Thoracic aorta (tissue), 2 donors: ENCODE data around the gene GSN. TPM values are rescaled to one million over a fixed set of nuclear protein-coding genes. Genes with fewer than 3 reads are reported as not detected.
A peak's percentile ranks its signal among the peaks of the same experiment; 100 is the strongest.

Source experiments
- ATAC-seq: fragments of 150-250 bp; one replicate; pipeline ENCODE4 v1.8.0; 2017; ENCODE audit warnings: low read depth; ENCODE audit not compliant: insufficient number of reproducible peaks, low FRiP score
- DNase-seq: peaks from one replicate; pipeline ENCODE4 v3.0.0-alpha.2; 2020; ENCODE audit warnings: low spot score
- H3K27ac ChIP-seq, 2 donors: fragments of 200-600 bp; sonication (generic); 1 replicate in 1 of 2; 2 replicates in 1 of 2; pipeline ENCODE4 v1.5.1; 2016; ENCODE audit warnings: mild to moderate bottlenecking in 2 of 2, moderate library complexity in 2 of 2
- H3K27me3 ChIP-seq: fragments of 200-600 bp; sonication (generic); replicated peaks from 2 replicates; pipeline ENCODE4 v1.6.0; 2016; ENCODE audit warnings: mild to moderate bottlenecking; ENCODE audit not compliant: insufficient read depth
- H3K36me3 ChIP-seq: fragments of 200-600 bp; sonication (generic); one replicate; pipeline ENCODE4 v1.5.1; 2016
- H3K4me1 ChIP-seq, 2 donors: fragments of 200-600 bp; sonication (generic); 1 replicate in 1 of 2; 2 replicates in 1 of 2; pipeline versions ENCODE4 v1.5.1 to v1.6.0; 2016; ENCODE audit warnings: low read depth in 2 of 2, mild to moderate bottlenecking in 1 of 2; ENCODE audit not compliant: control insufficient read depth in 1 of 2
- H3K4me3 ChIP-seq: fragments of 200-600 bp; sonication (generic); 2 replicates; pipeline ENCODE4 v1.5.1; 2016; ENCODE audit warnings: mild to moderate bottlenecking
- H3K9me3 ChIP-seq: fragments of 200-600 bp; sonication (generic); 2 replicates; pipeline ENCODE4 v1.5.1; 2016
- total RNA-seq, 2 donors: library from RNA; depleted of rRNA; stranded (reverse); fragments of >200 nt; gene quantifications; one replicate each; pipeline versions ENCODE4 v1.1.0 to v1.2.3, GENCODE V29; 2016
- TF ChIP-seq, protein P1 (sequence below): fragments of 200-600 bp; sonication (generic); IDR thresholded peaks from one replicate; pipeline ENCODE4 v1.5.1; 2019; ENCODE audit warnings: antibody characterized with exemption

The GSN gene
- total RNA-seq, 2 donors from 2014 or later, result 3,187 to 4,234 TPM

DNA sequence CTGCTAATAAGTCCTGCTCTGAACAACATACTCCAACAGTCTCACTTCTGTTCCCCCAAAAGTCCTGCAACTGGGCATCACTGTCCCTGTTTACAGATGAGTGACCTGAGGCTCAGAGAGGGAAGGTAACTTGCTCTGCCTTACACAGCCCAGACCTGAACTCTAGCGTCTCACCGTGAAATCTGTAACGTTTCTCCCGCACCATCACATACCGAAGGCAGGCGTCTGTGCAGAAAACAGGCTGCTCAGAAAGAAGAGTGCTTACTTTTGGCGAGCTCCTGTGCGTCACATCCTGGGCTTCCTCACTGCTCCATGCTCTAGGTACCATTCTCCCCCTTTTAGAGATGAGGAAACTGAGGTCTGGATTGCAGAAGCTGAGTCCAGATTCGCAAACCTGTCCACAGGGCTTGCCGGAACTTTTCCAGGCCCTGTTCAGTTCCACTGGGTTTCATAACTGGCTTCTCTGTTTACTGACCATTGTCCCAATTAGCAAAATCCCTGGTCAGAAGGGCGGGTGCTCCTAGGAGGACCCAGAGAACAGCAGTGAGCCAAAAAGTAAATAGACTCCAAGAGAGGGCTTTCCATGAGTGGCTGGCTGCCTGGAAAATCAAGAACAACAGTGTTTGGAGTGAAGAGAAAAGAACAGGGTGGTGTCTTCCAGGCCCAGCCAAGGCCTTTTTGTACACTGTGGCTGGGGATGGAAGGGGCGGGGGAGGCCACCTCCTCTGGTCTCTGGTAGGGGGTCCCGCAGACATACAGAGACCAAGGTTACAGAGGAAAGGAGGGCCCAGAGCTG, 27.1 kb downstream of the GSN start:
- ATAC-seq (no peak), DNase-seq (no peak)
- TF ChIP-seq, protein P1, sequence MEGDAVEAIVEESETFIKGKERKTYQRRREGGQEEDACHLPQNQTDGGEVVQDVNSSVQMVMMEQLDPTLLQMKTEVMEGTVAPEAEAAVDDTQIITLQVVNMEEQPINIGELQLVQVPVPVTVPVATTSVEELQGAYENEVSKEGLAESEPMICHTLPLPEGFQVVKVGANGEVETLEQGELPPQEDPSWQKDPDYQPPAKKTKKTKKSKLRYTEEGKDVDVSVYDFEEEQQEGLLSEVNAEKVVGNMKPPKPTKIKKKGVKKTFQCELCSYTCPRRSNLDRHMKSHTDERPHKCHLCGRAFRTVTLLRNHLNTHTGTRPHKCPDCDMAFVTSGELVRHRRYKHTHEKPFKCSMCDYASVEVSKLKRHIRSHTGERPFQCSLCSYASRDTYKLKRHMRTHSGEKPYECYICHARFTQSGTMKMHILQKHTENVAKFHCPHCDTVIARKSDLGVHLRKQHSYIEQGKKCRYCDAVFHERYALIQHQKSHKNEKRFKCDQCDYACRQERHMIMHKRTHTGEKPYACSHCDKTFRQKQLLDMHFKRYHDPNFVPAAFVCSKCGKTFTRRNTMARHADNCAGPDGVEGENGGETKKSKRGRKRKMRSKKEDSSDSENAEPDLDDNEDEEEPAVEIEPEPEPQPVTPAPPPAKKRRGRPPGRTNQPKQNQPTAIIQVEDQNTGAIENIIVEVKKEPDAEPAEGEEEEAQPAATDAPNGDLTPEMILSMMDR, result no peak
- Histone ChIP-seq H3K27me3 (no peaks in the 10 kb centered on the region), H3K4me3 (peak overlapping the region; percentile 2), H3K27ac (peak overlapping the region; percentile 70 to 91), H3K4me1 (peaks cover 76 to 89% of the 10 kb centered on the region in 2 donors), H3K36me3 (no peaks in the 10 kb centered on the region), H3K9me3 (no peaks in the 10 kb centered on the region)

DNA sequence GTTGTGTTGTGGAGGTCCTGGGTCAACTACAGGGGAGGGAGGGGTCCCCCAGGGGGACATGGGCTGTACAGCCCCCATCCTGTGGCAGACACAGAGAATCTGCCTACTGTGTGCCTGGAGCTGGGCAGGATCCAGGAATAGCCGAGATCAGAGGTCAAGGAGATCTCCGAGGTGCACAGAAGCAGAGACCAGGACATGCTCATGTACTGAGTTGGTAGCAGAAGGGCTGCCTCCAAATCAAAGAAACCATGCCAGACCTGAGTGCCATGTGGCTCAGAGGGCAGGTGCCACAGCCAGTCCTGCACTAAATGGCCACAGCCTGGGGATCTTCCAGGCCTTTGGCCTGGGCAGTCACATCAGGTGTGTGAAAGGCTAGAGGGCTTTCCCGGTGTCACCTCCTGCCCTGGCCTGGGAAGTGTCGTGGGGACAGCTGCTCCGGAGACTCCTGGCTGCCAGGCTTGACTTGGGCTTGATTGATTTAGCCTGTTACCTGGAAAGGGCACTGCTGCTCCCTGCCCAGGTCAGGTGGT, 27.8 kb downstream of the GSN start:
- Histone ChIP-seq H3K36me3 (no peaks in the 10 kb centered on the region), H3K4me3 (peak overlapping the region; percentile 2), H3K9me3 (no peaks in the 10 kb centered on the region), H3K27ac (peak overlapping the region; percentile 70 to 91), H3K27me3 (no peaks in the 10 kb centered on the region), H3K4me1 (peaks cover 74 to 91% of the 10 kb centered on the region in 2 donors)
- ATAC-seq, result no peak
- TF ChIP-seq, protein P1, result no peak
- no peak for DNase-seq

DNA sequence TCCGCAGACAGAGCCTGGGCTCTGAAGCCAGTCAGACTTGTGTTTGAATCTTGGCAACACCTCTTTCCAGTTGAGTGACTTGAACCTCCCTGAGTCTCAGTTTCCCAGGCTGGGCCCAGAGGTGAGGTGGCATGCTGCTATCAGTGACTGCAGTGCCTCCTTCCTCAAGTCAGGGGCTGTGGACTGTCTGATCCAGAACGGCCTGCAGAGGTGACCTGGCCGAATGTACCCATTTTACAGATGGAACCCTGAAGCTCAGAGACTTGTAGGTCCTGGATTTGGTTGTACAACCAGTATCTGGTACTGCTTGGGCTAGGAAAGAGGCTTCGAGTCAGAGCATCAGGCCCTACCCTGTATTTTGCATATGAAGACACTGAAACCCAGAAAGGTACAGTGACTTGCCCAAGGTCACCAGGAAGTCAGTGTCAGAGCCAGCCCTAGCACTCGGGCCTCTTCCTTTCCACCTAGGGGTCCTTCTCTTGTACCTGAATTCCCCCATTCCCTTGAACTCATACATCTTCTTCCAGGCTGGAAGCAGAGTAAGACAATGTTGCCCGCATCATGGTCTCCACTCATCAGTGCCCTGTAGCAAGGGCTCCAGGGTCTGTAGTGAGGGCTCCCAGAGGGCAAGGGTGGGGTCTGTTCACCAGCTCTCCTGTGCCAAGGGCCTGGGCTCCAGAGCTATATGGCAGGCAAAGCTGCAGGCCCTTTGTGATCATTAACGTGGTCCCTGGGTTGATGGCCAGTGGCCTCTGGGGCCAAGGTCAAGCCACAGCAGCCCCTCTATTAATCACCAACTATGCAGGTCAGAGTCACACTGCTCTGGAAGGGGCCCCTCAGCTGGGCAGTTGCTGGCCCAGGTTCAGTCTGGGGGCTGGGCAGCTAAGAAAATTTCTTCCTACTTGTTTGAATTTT, 28.5 kb downstream of the GSN start:
- Histone ChIP-seq H3K27me3 (no peaks in the 10 kb centered on the region), H3K4me1 (peaks cover 80 to 93% of the 10 kb centered on the region in 2 donors), H3K4me3 (no peak overlapping the region), H3K36me3 (no peaks in the 10 kb centered on the region), H3K27ac (peak overlapping the region; percentile 70 to 91), H3K9me3 (no peaks in the 10 kb centered on the region)
- TF ChIP-seq, protein P1, result no peak
- no peak for DNase-seq
- no peak for ATAC-seq

DNA sequence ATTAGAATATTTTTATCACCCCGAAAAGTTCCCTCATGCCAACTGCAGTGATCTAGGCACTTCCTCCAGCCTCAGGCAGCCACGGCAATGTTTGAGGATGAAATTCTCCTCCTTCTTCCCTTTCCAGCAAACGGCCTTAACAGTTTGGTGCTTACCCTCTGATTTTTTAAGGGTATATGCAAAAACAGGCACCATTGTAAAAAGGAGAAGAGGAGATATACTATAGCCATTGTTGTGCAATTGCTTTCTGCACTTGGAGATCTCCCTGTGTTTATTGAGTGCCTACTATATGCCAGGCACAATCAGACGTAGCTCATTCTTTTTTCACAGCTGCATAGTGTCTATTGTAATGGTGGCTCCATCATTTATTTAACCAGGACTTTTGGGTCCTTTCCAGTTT, 29.4 kb downstream of the GSN start:
- no peak overlapping the region for H3K4me3 ChIP-seq
- H3K36me3 ChIP-seq, result peaks cover 2% of the 10 kb centered on the region
- H3K27me3 ChIP-seq, result no peaks in the 10 kb centered on the region
- H3K27ac ChIP-seq, result peak overlapping the region; percentile 88 to 91
- TF ChIP-seq, protein P1, result no peak
- no peak for ATAC-seq
- H3K4me1 ChIP-seq, result peaks cover 80 to 93% of the 10 kb centered on the region in 2 donors
- no peak for DNase-seq
- H3K9me3 ChIP-seq, result no peaks in the 10 kb centered on the region
